ENCODE measurements around the gene RNF151.

RNF151 gene

DNA sequence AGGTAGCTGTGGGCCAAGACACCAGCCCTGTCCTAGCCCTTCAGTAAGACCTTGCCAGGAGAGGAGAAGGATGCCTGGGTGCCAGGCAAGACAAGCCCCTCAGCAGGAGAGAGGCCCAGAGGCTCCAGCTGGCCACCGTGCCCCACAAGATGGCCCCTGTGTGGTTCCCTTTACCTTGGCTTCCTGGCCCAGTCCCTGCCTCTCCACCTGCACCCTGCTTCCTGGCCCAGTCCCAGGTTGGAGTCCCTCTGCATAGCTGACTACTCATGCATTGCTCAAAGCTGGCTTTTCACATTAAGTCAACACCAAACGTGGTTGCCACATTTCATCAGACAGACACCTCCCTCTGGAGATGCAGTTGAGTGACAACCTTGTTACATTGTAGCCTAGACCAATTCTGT lies 27.1 kb downstream of the RNF151 start:
- DNase-seq: peak in 2 of 3 donors; percentile 43 to 53

DNA sequence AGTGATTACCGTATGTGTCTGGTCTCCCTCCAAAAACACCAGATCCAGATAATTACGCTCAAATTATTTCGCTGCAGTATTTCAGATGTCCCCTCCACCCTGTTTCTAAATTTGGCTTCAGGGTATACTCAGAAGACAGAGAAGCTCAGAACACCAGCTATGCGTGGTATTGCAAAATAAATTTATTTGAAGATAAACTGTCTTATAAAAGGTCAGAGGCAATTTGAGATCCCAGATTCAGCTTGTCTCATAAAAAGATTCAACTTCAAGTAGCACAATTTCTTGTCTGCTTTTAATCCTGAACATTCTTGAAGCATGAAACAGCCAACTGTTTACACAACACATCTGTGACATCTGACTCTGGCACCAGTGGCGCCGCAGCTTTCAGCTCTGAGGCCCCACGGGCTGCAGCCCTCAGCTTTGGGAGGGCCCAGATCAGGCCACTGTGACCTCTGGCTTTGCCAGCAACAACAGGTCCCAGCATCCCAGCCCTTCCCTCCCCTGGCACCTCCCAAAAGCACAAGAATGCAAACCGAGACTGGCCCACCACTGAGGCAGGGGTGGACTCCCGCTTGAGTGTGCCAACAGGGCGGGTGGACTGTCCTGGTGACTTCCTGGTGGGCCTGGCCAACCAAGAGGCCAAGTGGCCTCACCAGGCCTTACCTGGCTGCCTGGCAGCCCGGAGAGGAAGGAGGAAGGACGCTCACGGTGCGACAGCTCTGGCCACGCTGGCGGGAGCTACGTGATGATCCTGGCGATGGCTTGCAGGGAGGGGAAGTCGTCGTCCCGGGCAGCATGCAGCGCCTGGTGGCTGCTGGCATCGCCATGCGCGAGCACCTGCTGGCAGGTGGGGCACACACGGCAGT lies 31.1 kb downstream of the RNF151 start:
- no peak for DNase-seq

DNA sequence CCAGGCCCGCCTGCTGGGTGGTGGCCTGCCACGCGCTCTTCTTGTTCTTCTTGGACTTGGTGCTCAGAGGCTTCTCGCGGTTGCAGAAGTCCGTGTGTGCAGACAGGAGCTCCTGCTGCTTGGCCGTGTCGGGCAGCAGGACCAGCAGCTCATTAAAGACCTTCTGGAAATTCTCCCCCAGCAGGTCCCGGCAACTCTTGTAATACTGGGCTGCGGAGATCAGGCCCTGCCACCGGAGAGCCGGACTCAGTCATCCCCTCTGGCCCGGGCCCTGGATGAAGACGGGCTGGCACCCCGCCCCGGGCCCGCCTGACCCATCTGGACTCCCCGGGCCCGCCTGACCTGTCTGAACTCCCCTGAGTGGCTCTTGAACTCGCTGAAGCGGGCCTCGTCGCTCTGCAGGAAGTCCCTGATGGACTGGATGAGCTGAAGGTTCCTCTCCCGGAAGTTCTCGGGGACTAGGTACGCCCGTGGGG lies 31.7 kb downstream of the RNF151 start:
- no peak for DNase-seq

DNA sequence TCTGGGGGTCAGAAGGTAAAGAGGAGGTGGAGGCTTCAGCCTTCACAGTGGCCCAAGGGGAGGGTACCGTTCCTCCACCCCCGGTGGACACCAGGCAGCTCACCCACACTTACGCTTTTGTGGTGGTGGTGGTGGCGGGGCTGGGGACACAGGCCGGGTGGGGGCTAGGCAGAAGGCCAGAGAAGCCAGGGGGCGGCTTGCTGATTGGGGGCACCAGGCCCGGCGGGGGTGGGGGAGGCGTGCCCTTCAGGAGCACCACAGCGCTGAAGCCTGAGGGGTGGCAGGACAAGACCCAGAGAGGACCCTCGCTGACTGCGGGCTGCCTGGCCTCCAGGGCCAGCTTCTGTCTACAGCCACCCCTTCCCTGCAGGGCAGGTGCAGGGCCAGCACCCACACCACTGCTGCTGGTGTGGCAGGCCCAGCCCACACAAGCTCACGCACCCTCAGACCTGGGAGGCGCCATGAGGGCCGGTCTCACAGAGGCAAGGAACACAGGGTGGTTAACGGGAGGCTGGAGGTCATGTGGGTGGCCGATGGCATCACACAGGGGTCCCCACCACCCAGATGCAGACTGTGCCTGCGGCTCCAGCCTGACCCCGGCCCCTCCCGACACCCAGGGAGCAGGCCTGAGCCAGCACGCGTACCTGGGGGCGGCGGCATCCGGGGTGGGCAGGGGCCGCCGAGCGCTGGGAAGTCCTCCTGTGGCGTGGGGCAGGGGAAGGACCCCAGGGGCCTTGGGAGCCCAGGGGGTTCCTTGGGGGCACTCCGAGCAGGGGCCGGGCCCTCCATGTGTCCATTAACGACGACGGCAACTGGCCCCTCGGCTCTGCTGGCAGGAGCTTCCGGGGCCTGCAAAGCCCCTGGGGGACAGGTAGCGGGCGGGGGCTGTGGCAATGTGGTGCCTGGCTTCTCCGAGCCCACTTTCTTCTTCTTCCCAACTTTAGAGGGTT lies 32.5 kb downstream of the RNF151 start:
- no peak for DNase-seq

DNA sequence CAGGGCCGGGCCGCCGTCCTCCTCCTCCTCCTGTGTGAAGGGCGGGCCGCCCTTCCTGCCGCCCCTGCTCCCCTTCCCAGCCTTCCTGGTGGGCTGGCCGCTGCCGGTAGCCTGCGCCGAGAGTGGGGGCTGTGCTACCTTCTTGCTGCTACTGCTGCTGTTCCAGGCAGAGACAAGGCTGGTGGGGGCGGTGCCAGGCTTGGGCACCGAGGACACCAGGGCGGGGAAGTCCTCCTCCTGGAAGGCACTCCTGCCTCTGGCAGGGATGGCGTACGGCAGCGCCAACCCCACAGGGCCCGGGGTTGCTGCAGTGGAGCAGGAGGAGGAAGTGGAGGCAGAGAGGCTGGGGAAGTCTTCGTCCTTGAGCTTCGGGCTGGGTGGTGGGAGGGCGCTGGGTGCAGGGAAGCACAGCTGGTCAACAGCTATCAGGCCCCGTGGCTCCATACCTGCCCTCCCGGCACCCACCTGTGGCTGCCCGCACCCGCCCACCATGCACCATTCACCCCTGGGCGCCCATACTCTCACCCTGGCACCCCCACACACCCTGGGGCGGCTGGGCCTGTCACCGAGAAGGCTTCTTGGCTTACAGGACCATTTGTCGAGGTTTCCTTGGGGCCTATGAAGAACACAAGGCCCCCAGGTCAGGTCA lies 33.3 kb downstream of the RNF151 start:
- DNase-seq: no peak

DNA sequence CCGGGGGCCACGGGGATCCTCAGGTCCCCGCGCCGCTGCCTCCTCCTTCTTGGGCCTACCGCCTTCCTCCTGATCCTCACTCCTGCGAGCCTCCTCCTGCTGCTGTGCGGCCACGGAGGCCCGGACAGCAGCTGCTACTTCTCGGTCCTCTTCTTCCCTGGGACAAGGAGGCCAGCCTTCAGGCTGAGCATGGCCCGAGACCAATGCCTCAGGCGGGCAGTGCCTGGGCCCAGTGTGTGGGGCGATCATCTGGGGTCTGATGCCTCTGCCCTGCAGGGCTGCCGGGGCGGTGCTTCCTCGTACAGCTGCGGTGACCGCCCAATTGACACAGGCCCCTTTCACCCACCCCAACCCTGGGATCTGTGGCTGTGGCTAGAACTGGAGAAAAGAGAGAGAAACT lies 34.4 kb downstream of the RNF151 start:
- DNase-seq: no peak

DNA sequence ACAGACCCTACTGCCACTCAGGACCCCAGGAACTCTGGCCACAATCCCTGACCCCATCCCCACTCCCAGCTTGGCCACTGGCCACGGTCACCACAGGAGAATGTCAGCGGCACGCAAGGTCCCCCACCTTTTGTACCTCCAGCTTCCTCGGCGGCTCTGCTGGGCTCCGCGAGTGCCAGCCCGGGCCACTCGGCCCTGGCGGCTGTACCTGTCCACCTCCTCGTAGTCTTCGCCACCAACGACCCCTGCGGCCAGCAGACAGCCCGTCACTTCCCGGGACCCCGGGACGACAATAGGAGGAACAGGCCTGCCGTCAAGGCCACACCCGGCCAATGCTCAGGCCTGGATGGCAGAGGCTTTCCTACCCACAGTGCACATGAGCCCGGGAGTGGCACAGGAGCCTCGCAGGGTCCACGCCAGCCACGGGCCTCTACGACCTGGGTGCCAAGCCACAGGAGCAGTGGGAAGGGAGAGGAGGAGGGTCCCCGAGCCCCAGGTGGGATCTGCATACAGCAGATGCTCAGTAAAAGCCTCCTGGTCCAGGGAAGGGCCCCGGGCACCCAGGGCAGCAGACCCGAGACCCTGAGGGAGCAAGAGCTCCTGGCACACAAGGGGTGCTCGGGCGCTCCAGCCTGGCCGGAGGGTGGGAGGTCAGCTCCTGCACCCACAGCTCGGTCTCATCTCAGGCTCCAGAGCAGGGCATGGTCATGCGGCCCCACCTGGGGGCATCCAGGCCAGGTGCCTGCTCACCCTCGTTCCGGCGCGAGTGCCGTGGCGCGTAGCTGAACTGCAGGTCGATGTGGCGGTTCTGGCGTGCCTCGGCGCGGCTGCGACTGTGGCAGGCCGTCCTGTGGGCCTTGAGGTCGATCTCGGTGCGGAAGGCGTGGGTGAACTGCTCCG lies 35.0 kb downstream of the RNF151 start:
- DNase-seq: no peak

DNA sequence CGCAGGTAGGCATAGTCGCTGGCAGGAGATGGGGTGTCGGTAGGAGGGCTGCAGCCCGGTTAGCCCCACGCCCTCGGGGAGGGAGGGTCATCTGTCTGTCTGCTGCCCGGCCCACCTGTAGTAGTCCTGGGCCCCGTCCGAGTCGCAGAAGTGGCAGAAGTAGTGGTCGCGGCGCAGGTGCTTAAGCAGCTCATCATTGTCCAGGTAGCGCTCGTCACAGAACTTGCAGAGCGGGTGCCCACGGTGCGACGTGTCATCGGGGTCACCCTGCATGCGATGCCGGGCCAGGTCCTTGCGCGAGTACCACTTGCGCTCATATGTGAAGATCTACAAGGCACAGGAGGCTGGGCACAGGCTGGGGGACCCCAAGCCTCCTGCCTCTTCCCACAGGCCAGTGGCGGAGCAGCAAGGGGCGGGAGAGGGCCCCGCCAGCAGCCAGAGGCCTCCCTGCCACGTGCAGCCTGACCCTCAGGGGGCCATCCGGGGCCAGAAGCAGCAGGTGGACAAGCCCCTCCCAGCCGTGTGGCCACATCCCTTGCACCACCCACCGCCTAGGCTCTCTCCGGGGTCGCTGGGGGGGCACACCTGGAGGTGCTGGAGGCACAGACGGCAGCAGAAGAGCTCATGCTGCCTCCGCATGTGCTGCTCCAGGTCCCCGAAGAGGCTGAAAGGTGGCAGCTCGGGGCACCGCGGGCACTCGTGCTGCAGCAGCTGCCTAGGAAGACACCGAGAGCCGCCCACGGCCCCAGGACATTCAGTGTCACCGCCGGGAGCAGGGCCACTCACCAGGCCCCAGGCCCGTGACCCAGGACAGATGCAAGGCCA lies 36.0 kb downstream of the RNF151 start:
- no peak for DNase-seq

DNA sequence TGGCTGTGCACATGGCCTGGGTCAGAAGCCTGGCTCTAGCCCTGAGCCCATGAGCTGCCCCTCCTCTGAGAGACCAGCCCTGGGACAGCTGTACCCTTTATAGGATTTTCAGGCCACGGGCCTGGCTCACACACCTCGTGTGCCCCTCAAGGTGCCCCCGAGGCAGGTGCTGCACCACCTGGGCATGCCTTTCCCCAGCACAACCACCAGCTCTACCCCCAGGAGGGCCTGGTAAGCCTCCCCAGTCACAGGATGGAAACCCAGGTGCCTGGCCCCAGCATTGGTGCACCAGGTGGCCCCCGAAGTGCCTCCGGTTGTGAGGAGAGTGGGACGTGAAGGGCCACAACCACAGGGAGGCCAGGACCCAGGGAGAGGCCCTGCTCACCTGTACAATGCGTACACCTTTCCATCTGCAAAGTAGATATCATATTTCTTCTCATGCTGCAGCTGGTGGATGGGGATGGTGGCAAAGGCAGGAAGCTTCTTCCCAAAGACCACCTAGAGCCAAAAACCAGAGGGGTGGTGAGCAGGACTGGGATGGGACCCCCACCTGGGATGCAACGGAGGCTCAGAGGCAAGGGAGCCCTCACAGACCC lies 36.7 kb downstream of the RNF151 start:
- no peak for DNase-seq

DNA sequence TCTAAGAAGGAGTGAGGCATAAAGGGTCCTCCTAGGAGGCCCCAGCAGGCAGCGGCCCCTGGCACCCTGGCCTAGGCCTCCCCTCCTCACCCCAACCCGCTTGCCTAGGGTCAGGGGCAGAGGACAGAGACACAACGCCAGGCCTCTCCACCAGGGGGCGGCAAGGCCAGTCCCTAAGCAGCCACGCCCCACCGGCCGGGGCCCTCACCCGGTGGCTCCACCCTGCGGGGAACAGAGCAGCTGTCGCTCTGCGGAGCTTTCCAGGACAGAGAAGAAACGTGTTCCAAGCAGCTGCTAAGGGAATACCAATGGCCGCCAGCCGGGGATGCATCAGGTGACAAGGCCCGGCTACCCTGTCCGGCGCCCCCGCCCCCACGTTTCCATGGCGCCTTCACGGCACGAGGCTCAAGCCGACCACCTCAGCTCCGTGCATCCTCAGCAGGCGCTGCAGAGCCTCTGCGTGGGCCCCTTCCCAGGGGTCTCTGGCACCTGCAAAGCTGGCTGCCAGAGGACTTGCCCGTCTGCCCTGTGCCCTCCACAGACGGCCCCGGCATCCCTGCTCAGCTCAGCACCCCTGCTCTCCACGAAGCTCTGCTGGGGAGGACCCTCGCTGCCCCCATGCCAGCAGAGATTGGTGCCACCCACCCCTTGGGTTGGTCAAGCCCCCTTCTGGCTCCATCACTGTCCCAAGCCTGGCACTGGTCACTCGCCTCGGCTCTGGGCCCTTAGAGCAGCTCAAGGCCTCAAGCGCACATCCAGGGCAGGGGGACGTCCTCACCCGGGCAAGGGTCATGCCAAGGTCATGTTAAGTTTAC lies 37.4 kb downstream of the RNF151 start:
- DNase-seq: peak; percentile 95 to 99 (median 96)

DNA sequence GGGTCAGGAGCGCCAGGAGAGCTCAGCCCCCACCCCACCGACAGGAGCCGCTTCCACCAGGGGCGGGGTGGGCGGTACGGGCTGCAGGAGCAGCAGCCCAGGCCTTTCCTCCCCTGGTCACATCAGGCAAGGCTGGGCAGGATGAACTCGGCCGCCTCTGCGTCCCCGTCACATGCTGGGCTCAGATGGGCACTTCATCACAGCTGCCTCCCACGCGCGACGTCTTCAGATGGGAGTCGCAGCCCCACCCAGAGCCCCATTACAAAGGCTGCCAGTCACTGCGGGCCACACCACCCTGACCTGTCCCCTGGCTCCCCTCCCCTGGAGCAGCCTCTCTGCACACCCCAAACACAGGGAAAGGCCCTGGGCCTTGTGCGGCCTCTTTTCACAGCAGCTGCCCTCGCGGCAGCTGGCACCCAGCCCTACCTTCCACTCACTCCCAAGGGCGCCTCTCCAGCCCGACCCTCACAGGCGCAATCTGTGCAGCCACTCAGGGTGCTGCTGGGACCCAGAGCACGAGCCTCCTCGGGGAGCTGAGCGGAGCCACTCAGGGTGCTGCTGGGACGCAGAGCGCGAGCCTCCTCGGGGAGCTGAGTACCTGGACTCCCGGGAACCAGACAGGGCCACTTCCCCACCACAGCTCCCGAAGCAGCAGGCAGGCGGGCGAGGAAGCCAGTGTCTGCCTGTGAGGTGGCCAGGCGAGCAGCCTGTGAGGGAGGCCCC lies 38.3 kb downstream of the RNF151 start:
- peak in 2 of 3 donors; percentile 36 to 39 for DNase-seq

DNA sequence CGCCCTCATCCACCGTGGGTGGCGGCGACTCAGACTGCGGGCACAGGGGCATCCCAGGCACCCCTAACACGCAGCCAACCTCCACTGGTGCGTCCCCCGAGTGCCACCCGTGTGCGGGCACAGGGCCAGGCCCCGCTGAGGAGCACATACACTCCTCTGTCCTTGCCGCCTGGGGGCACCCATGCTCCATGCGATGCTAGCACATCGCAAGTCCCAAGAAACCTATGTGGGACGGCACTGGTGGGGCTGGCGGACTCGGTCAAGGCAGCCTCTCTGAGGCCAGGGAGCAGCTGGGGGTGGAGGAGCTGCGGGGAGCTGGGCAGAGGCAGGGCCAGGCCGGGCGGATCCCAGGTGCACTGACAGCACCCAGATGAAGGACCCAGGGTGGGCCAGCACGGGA lies 39.0 kb downstream of the RNF151 start:
- DNase-seq: peak; percentile 51 to 83 (median 71)

DNA sequence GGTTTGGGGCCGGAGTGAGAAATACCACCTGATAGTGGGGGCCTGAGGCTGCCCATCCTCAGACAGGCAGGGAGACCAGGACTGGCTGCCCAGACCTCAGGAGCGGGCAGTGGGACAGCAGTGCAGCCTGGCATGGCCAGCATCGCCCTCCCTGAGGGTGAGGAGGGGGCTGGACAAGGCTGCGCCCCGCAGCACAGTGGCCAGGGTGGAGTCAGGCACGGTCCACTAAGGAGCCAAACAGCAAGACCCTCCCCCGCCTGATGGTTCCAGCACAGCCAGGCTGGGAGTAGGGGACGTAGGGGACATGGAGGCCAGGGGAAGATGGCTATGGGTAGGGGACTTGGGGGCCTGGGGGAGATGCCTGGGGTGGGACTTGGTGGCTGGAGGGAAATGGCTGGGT lies 39.7 kb downstream of the RNF151 start:
- DNase-seq: no peak

DNA sequence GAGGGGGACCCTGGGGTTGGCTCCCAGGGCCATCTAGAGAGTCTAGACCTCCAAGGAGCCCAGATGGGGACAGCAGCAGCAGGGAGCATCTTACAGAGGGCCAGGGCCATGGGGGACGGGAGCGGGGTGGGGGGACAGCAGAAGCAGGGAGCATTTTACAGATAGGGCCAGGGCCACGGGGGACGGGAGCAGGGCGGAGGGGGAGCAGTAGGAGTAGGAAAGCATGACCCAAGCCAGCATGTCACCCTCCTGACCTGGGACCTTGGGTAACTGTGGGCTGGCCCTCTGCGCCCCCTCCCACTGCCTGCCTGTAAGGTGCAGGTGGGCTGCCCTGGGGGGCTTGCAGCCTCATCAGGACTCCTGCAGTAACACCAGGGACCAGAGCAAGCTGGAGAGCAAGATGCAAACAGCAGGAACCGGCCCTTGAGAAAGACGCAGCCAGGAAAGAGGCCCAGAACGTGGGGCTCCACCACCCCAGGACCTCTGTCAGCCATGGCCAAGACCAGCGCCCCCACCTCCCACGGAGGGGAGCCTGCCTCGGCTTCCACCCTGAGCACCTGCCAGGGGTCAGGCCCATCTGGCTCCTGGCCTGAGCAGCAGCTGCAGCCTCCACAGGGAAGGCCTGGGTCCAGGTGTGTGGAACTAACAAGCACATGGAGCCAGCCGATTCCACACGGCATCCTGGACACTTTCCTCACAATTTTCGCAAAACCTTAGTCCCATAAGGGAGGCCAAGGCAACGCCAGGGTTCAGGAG lies 40.6 kb downstream of the RNF151 start:
- no peak for DNase-seq

DNA sequence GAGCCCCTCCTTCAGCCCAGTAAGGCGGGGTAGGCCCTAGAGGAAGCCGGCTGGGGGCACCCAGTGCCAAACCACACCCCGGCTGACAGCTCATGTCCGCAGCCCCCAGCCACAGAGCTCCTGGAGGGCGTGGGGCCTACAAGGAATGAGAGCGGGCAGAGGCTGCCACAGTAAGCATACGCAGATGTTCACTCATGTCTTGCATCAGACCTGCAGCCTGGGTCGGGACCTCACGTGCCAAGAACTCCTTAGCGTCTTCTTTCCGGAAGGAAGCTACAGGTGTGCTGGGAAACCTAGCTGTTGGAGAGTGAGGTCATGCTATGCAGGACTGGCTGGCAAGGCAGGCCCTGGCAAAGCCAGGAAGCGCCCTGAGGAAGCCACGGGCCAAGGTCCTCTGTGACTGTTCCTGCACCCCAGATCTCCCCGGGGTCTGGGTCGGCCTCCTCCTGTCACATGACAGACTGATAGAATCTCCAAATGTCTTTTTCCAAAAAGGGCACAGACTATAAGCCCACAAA lies 41.4 kb downstream of the RNF151 start:
- peak in 1 of 3 donors; percentile 27 for DNase-seq

DNA sequence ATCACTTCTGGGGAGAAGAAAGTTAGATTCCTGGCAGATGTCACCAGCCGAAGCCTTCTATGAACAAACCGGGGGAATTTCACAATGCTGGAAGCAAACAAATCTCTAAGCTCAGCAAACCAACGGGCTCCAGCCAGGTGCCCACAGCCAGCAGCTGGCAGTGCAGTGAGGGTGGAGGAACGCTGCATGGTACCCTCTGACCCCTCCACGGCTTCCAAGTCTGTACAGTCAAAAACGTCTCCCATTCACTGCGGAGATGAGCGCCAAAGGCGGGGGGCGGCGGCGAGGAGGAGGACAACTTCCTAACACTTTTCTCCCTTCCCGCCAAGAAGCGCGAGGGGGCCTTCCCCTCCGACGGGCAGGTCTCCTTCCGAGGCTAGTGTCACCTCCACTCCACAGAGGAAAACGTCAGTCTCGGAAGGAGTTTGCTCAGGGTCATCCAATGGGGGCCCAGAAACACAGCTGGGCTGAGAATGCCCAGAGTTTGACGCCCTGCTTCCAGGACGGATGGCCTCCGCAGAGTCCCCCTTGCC lies 42.0 kb downstream of the RNF151 start:
- peak; percentile 51 to 60 (median 59) for DNase-seq

DNA sequence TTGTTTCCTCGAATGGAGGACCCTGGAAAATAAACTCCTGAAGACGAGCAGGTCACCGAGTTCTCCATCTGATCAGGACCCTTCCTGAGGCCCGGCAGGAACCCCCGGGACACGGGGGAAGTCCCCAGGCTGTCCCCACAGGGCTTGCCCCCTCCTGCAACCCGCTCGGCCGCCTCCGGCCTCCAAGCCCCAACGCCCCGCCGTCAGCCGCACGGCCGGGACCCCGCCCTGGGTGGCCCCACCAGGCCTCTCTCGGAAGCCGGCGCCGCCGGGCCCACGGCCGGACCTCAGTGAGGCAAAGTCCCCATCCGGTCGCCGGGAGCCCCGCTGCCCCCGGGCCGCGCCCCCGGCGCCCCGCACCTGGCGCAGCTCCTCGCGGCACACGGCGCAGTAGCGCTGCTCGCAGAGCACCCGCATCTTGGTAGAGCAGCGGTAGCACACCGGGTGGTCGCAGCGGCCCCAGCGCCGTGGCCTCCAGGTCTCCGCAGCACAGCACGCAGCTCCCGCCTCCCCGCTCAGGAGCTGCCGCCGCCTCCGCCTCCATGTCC lies 42.6 kb downstream of the RNF151 start:
- peak in 2 of 3 donors; percentile 54 to 70 for DNase-seq

All from suppressor macrophage treated with lipopolysaccharide for 1 hour (primary cell).